ENCODE measurements around the gene LRRTM4.

The LRRTM4 gene

GRCh38 chr2:77322431-77322830, 199.7 kb downstream of the LRRTM4 start:
- Mint-ChIP-seq H3K4me3 (no peak overlapping the region), H3K9me3 (peaks cover 16% of the 10 kb centered on the region), H3K27ac (no peak overlapping the region), H3K4me1 (no peaks in the 10 kb centered on the region), H3K27me3 (no peaks in the 10 kb centered on the region), H3K36me3 (no peaks in the 10 kb centered on the region)
- CTCF ChIA-PET, result no interaction called here
- no peak for DNase-seq

GRCh38 chr2:77314721-77315120, 207.5 kb downstream of the LRRTM4 start:
- Mint-ChIP-seq H3K9me3 (peaks cover 14% of the 10 kb centered on the region), H3K27me3 (no peaks in the 10 kb centered on the region), H3K27ac (no peak overlapping the region), H3K4me1 (no peaks in the 10 kb centered on the region), H3K4me3 (no peak overlapping the region), H3K36me3 (no peaks in the 10 kb centered on the region)
- CTCF ChIA-PET, result no interaction called here
- DNase-seq, result no peak

GRCh38 chr2:77310416-77310815, 211.8 kb downstream of the LRRTM4 start:
- no peaks in the 10 kb centered on the region for H3K36me3 Mint-ChIP-seq
- H3K4me1 Mint-ChIP-seq, result no peaks in the 10 kb centered on the region
- H3K27me3 Mint-ChIP-seq, result no peaks in the 10 kb centered on the region
- no peak for DNase-seq
- H3K4me3 Mint-ChIP-seq, result no peak overlapping the region
- peaks cover 10% of the 10 kb centered on the region for H3K9me3 Mint-ChIP-seq
- CTCF ChIA-PET, result no interaction called here
- no peak overlapping the region for H3K27ac Mint-ChIP-seq

GRCh38 chr2:77309725-77310124, 212.5 kb downstream of the LRRTM4 start:
- CTCF ChIA-PET, result no interaction called here
- H3K4me3 Mint-ChIP-seq, result no peak overlapping the region
- no peak overlapping the region for H3K27ac Mint-ChIP-seq
- H3K4me1 Mint-ChIP-seq, result no peaks in the 10 kb centered on the region
- no peak for DNase-seq
- no peaks in the 10 kb centered on the region for H3K36me3 Mint-ChIP-seq
- peaks cover 10% of the 10 kb centered on the region for H3K9me3 Mint-ChIP-seq
- H3K27me3 Mint-ChIP-seq, result no peaks in the 10 kb centered on the region

- CTCF ChIA-PET, result no interaction called here
- DNase-seq, result no peak
- Mint-ChIP-seq H3K9me3 (peaks cover 2% of the 10 kb centered on the region), H3K36me3 (no peaks in the 10 kb centered on the region), H3K4me3 (no peak overlapping the region), H3K27ac (no peak overlapping the region), H3K4me1 (no peaks in the 10 kb centered on the region), H3K27me3 (no peaks in the 10 kb centered on the region)
Measured at GRCh38 chr2:77301441-77301840, 220.7 kb downstream of the LRRTM4 start.

- no peaks in the 10 kb centered on the region for H3K36me3 Mint-ChIP-seq
- CTCF ChIA-PET, result no interaction called here
- H3K27ac Mint-ChIP-seq, result no peak overlapping the region
- H3K27me3 Mint-ChIP-seq, result no peaks in the 10 kb centered on the region
- DNase-seq, result no peak
- H3K4me1 Mint-ChIP-seq, result no peaks in the 10 kb centered on the region
- no peak overlapping the region for H3K4me3 Mint-ChIP-seq
- H3K9me3 Mint-ChIP-seq, result peaks cover 2% of the 10 kb centered on the region
Measured at GRCh38 chr2:77296791-77297190, 225.4 kb downstream of the LRRTM4 start.

- Mint-ChIP-seq H3K4me3 (no peak overlapping the region), H3K27ac (no peak overlapping the region)
- CTCF ChIA-PET, result no interaction called here
Measured at GRCh38 chr2:77294474-77294873, 227.7 kb downstream of the LRRTM4 start.

GRCh38 chr2:77284353-77284752, 237.8 kb downstream of the LRRTM4 start:
- Mint-ChIP-seq H3K27ac (no peak overlapping the region), H3K4me1 (no peaks in the 10 kb centered on the region), H3K4me3 (no peak overlapping the region), H3K27me3 (no peaks in the 10 kb centered on the region), H3K36me3 (no peaks in the 10 kb centered on the region), H3K9me3 (peaks cover 6% of the 10 kb centered on the region)
- DNase-seq, result no peak
- CTCF ChIA-PET, result no interaction called here

More at GRCh38 chr2:77294474-77294873, 227.7 kb downstream of the LRRTM4 start:
- no peak for DNase-seq
- Mint-ChIP-seq H3K4me1 (no peaks in the 10 kb centered on the region), H3K36me3 (no peaks in the 10 kb centered on the region), H3K27me3 (no peaks in the 10 kb centered on the region), H3K9me3 (peaks cover 1% of the 10 kb centered on the region)

GRCh38 chr2:77271262-77271661, 250.9 kb downstream of the LRRTM4 start:
- Mint-ChIP-seq H3K27me3 (no peaks in the 10 kb centered on the region), H3K4me1 (no peaks in the 10 kb centered on the region), H3K36me3 (no peaks in the 10 kb centered on the region), H3K27ac (no peak overlapping the region), H3K9me3 (peaks cover 21% of the 10 kb centered on the region), H3K4me3 (no peak overlapping the region)
- CTCF ChIA-PET, result no interaction called here
- DNase-seq, result no peak

- DNase-seq, result no peak
- Mint-ChIP-seq H3K9me3 (peaks cover 23% of the 10 kb centered on the region), H3K4me1 (no peaks in the 10 kb centered on the region), H3K36me3 (no peaks in the 10 kb centered on the region), H3K27ac (no peak overlapping the region), H3K27me3 (no peaks in the 10 kb centered on the region), H3K4me3 (no peak overlapping the region)
- CTCF ChIA-PET, result no interaction called here
Measured at GRCh38 chr2:77270433-77270832, 251.7 kb downstream of the LRRTM4 start.

GRCh38 chr2:77268626-77269025, 253.6 kb downstream of the LRRTM4 start:
- H3K9me3 Mint-ChIP-seq, result peaks cover 23% of the 10 kb centered on the region
- H3K27ac Mint-ChIP-seq, result peak overlapping the region; percentile 19
- no peaks in the 10 kb centered on the region for H3K36me3 Mint-ChIP-seq
- no peak for DNase-seq
- no peaks in the 10 kb centered on the region for H3K27me3 Mint-ChIP-seq
- CTCF ChIA-PET, result no interaction called here
- H3K4me1 Mint-ChIP-seq, result no peaks in the 10 kb centered on the region
- no peak overlapping the region for H3K4me3 Mint-ChIP-seq

- DNase-seq, result no peak
- Mint-ChIP-seq H3K4me3 (no peak overlapping the region), H3K27me3 (no peaks in the 10 kb centered on the region), H3K4me1 (no peaks in the 10 kb centered on the region), H3K9me3 (peaks cover 18% of the 10 kb centered on the region), H3K36me3 (no peaks in the 10 kb centered on the region), H3K27ac (no peak overlapping the region)
- CTCF ChIA-PET, result no interaction called here
Measured at GRCh38 chr2:77232909-77233425, 289.2 kb downstream of the LRRTM4 start.

- no peak overlapping the region for H3K4me3 Mint-ChIP-seq
- no peaks in the 10 kb centered on the region for H3K27me3 Mint-ChIP-seq
- CTCF ChIA-PET, result no interaction called here
- H3K9me3 Mint-ChIP-seq, result peaks cover 9% of the 10 kb centered on the region
- no peak for DNase-seq
- no peaks in the 10 kb centered on the region for H3K4me1 Mint-ChIP-seq
- H3K36me3 Mint-ChIP-seq, result no peaks in the 10 kb centered on the region
- H3K27ac Mint-ChIP-seq, result no peak overlapping the region
Measured at GRCh38 chr2:77228391-77228790, 293.8 kb downstream of the LRRTM4 start.

- no peak for DNase-seq
- H3K4me1 Mint-ChIP-seq, result no peaks in the 10 kb centered on the region
- no peaks in the 10 kb centered on the region for H3K36me3 Mint-ChIP-seq
- no peak overlapping the region for H3K27ac Mint-ChIP-seq
- H3K9me3 Mint-ChIP-seq, result peaks cover 2% of the 10 kb centered on the region
- CTCF ChIA-PET, result no interaction called here
- H3K4me3 Mint-ChIP-seq, result no peak overlapping the region
- H3K27me3 Mint-ChIP-seq, result no peaks in the 10 kb centered on the region
Measured at GRCh38 chr2:77210725-77211124, 311.5 kb downstream of the LRRTM4 start.

- CTCF ChIA-PET, result interaction anchor here (0.7 kb wide), 1 partner anchor 10 kb away, joined by 3 read pairs; no protein-coding TSS in a partner anchor
- peaks cover 11% of the 10 kb centered on the region for H3K9me3 Mint-ChIP-seq
- H3K27ac Mint-ChIP-seq, result no peak overlapping the region
- no peaks in the 10 kb centered on the region for H3K4me1 Mint-ChIP-seq
- H3K36me3 Mint-ChIP-seq, result no peaks in the 10 kb centered on the region
- no peaks in the 10 kb centered on the region for H3K27me3 Mint-ChIP-seq
- H3K4me3 Mint-ChIP-seq, result no peak overlapping the region
- no peak for DNase-seq
Measured at GRCh38 chr2:77207331-77207730, 314.8 kb downstream of the LRRTM4 start.

GRCh38 chr2:77201755-77202154, 320.4 kb downstream of the LRRTM4 start:
- Mint-ChIP-seq H3K9me3 (peaks cover 8% of the 10 kb centered on the region), H3K27me3 (no peaks in the 10 kb centered on the region), H3K27ac (no peak overlapping the region), H3K4me3 (no peak overlapping the region), H3K36me3 (no peaks in the 10 kb centered on the region), H3K4me1 (no peaks in the 10 kb centered on the region)
- CTCF ChIA-PET, result no interaction called here
- DNase-seq, result no peak
